C4-2B (cell line): ENCODE data around the gene ZNF200.

Experiments used
- ZFX ChIP-seq: fragments of 450-650 bp; IDR thresholded peaks from 2 replicates; pipeline ENCODE4 v1.6.1; 2017
- TF ChIP-seq, protein P1 (sequence below): fragments of 450-650 bp; conservative IDR thresholded peaks from 2 replicates; pipeline ENCODE4 v1.5.1; 2017; ENCODE audit warnings: mild to moderate bottlenecking

DNA sequence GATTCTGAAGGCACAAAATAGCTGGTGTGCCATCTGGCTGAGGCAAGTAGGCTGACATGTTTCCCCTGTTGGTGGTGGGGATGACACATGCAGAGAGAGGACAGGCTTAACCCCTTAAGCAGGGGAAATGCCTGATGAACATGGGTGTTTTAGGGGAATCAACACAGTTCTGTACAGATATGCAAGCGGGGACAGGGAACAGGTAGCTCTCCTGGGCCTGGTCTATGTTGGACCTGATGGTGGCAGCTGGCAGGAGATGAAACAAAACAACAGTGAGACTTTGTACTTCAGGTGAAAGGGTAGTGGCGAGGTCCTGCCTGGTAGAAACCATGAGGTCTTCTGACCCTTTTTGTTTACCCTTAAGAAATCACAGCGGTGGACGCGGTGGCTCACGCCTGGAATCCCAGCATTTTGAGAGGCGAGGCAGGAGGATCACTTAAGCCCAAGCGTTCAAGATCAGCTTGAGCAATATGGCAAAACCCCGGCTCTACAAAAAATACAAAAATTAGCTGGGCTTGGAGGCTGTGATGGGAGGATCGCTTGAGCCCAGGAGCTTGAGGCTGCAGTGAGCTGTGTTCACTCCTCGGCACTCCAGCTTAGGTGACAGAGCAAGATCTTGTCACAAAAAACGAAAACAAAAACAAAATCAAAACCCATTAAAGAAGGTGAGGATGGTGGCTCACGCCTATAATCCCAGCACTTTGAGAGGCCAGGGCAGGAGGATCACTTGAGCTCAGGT is 36.5 kb downstream of the ZNF200 start:
- TF ChIP-seq, protein P1, sequence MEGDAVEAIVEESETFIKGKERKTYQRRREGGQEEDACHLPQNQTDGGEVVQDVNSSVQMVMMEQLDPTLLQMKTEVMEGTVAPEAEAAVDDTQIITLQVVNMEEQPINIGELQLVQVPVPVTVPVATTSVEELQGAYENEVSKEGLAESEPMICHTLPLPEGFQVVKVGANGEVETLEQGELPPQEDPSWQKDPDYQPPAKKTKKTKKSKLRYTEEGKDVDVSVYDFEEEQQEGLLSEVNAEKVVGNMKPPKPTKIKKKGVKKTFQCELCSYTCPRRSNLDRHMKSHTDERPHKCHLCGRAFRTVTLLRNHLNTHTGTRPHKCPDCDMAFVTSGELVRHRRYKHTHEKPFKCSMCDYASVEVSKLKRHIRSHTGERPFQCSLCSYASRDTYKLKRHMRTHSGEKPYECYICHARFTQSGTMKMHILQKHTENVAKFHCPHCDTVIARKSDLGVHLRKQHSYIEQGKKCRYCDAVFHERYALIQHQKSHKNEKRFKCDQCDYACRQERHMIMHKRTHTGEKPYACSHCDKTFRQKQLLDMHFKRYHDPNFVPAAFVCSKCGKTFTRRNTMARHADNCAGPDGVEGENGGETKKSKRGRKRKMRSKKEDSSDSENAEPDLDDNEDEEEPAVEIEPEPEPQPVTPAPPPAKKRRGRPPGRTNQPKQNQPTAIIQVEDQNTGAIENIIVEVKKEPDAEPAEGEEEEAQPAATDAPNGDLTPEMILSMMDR: no peak
- TF ChIP-seq ZFX: no peak
